Kidney glomerular epithelial cell (primary cell): ENCODE data around the gene MAJIN.
A peak's percentile ranks its signal among the peaks of the same experiment; 100 is the strongest.
"Not testable (repeated sequence)": the region's sequence is repeated elsewhere in the genome, so short reads cannot be mapped to it uniquely, and the experiment has no call there.

Source experiments
- DNase-seq: peaks from one replicate; lab custom pipeline; 2025; lab: John Stamatoyannopoulos, UW

Gene MAJIN

GRCh38 chr11:64990222-64990923 is 18.5 kb upstream of the MAJIN start:
- no peak for DNase-seq

GRCh38 chr11:64989416-64989815 is 17.5 kb upstream of the MAJIN start:
- DNase-seq = no peak

- DNase-seq = no peak
These were observed 16.3 kb upstream of the MAJIN start for GRCh38 chr11:64987998-64988854.

GRCh38 chr11:64983339-64983738 is 11.4 kb upstream of the MAJIN start:
- not testable (repeated sequence) for DNase-seq

GRCh38 chr11:64976651-64977050 is 4.7 kb upstream of the MAJIN start:
- no peak for DNase-seq

GRCh38 chr11:64974124-64974523 is 2.2 kb upstream of the MAJIN start:
- DNase-seq = no peak

- peak; percentile 2 for DNase-seq
These were observed 1.2 kb downstream of the MAJIN start for GRCh38 chr11:64970731-64971151.

GRCh38 chr11:64969209-64969608 is 2.7 kb downstream of the MAJIN start:
- DNase-seq = peak; percentile 13

GRCh38 chr11:64967375-64967774 is 4.5 kb downstream of the MAJIN start:
- no peak for DNase-seq

GRCh38 chr11:64963072-64963631 is 8.8 kb downstream of the MAJIN start:
- no peak for DNase-seq

GRCh38 chr11:64960719-64961118 is 11.2 kb downstream of the MAJIN start:
- no peak for DNase-seq

GRCh38 chr11:64959498-64959897 is 12.4 kb downstream of the MAJIN start:
- no peak for DNase-seq

GRCh38 chr11:64954201-64954600 is 17.7 kb downstream of the MAJIN start:
- no peak for DNase-seq

- no peak for DNase-seq
These were observed 20.4 kb downstream of the MAJIN start for GRCh38 chr11:64951529-64951928.

GRCh38 chr11:64947208-64947814 is 24.6 kb downstream of the MAJIN start:
- no peak for DNase-seq

- DNase-seq = no peak
These were observed 35.4 kb downstream of the MAJIN start for GRCh38 chr11:64936539-64936938.

GRCh38 chr11:64935359-64936081 is 36.4 kb downstream of the MAJIN start, which contains the start of gene GPHA2:
TSS of gene GPHA2 (minus strand) at chr11:64935893. CDS start at chr11:64935460, 433 bp downstream.
- no peak for DNase-seq

- DNase-seq = no peak
These were observed 37.1 kb downstream of the MAJIN start for GRCh38 chr11:64934682-64935358.

GRCh38 chr11:64933935-64934681 is 37.8 kb downstream of the MAJIN start:
- no peak for DNase-seq

GRCh38 chr11:64933213-64933934 is 38.5 kb downstream of the MAJIN start:
- DNase-seq = no peak
